ENCODE data around the gene SORBS2. TPM values are rescaled to one million over a fixed set of nuclear protein-coding genes. Genes with fewer than 3 reads are reported as not detected.

SORBS2 gene
- total RNA-seq, result 61.0 TPM

DNA sequence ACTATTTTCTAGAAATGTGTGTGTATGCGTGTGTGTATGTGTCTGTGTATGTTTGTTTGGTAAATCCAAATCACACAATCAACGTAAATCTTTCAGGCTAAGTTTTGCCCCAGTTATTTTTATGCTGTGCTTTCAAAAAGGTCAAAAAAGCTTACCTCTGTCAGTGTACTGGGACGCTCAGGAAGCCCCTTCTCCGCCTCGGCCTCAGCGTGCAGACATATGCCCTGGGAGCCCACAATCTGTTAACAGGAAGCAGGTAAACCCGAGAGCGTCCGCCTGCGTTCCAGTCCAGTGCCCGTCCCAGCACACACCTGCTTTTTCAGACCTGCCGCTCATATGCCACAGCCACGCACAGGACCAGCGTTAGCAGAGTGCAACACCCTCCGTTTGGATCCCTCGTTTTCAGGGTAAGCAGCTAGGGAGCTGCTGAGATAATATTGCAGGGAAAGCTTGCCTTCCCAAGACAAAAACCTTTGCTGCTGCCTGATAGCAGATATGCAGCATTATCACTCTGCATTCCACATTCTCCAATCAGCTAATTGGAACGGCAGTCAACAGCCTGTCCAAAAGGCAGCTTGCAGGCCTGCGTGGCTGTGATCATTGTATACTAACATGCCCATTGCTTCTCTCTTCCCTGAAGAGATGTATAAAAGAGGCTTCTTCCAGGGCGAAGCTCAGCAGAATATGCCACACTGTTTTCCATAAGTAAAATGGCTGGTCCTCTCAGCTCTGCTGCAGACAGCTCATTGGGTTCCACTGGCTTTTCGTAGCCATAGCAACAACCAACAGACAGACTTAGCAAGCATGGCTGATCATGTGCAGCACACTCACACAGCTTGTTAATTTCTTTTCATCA lies at the start of gene SORBS2:
TSS of gene SORBS2 (minus strand) at position 686 of the 856 bp plus-strand sequence. CDS start 121,623 bp downstream, outside the sequence.

Small RNAs within 50 kb of the gene (small RNA-seq; reads per million reads assigned to genes)
- gene RF00019 (ENCODE audit: low replicate concordance), result not detected
